CD4-positive, alpha-beta T cell (primary cell): ENCODE measurements around the gene PDE7B. TPM values are rescaled to one million over a fixed set of nuclear protein-coding genes. Genes with fewer than 3 reads are reported as not detected.

Source experiments
- ATAC-seq: fragments of 200-7000 bp; cut with Tn5 transposase; one replicate; pipeline ENCODE4 v1.10.0; 2022; ENCODE audit warnings: mild to moderate bottlenecking; ENCODE audit not compliant: poor library complexity
- CTCF ChIA-PET: fragments of 350-600 bp; sonication (Branson Sonifier 250); formaldehyde crosslinking; loops from one replicate; lab custom pipeline; 2021; ENCODE audit warnings: antibody characterized with exemption, inconsistent platforms; lab: Charles Lee
- POLR2A ChIA-PET: fragments of 350-600 bp; sonication (Branson Sonifier 250); formaldehyde crosslinking; loops from one replicate; lab custom pipeline; 2021; ENCODE audit warnings: antibody characterized with exemption, inconsistent platforms; lab: Charles Lee
- DNase-seq, 14 experiments: peaks; one replicate each; pipeline ENCODE4 v3.0.0-alpha.2; 2013 to 2020; ENCODE audit warnings: mixed read lengths in 2 of 14
- H3K27ac ChIP-seq, 2 donors: one replicate each; pipeline versions ENCODE4 v1.5.1 to v1.7.0; 2013; ENCODE audit warnings: low read length in 2 of 2, low read depth in 1 of 2, mild to moderate bottlenecking in 1 of 2
- H3K27me3 ChIP-seq, 2 experiments: 1 replicate in 1 of 2; 2 replicates in 1 of 2; pipeline versions ENCODE4 v1.6.1 to v1.7.0; 2013; ENCODE audit warnings: low read length in 2 of 2, control low read depth in 1 of 2, mild to moderate bottlenecking in 1 of 2, moderate library complexity in 1 of 2; ENCODE audit not compliant: insufficient read depth in 2 of 2, control insufficient read depth in 1 of 2
- H3K36me3 ChIP-seq: one replicate; pipeline ENCODE4 v1.6.1; 2013; ENCODE audit warnings: low read length, control low read depth; ENCODE audit not compliant: insufficient read depth
- H3K4me1 ChIP-seq: one replicate; pipeline ENCODE4 v1.6.1; 2013; ENCODE audit warnings: low read length, control low read depth; ENCODE audit not compliant: insufficient read depth
- H3K4me3 ChIP-seq: one replicate; pipeline ENCODE4 v1.5.1; 2013; ENCODE audit warnings: mild to moderate bottlenecking, low read length, moderate library complexity
- H3K9me3 ChIP-seq, 2 experiments: 1 replicate in 1 of 2; 2 replicates in 1 of 2; pipeline versions ENCODE4 v1.6.1 to v1.7.0; 2013; ENCODE audit warnings: low read length in 2 of 2, mild to moderate bottlenecking in 2 of 2, control low read depth in 1 of 2, moderate library complexity in 1 of 2; ENCODE audit not compliant: control insufficient read depth in 1 of 2, insufficient read depth in 1 of 2
- H3K27ac Mint-ChIP-seq: one replicate; pipeline ENCODE4 v1.8.0; 2020; ENCODE audit warnings: mixed read lengths
- H3K27me3 Mint-ChIP-seq: one replicate; pipeline ENCODE4 v1.8.0; 2021; ENCODE audit warnings: mixed read lengths
- H3K36me3 Mint-ChIP-seq: one replicate; pipeline ENCODE4 v1.8.0; 2021; ENCODE audit warnings: low read depth, mixed read lengths
- H3K4me1 Mint-ChIP-seq: one replicate; pipeline ENCODE4 v1.8.0; 2021; ENCODE audit warnings: low read depth, mixed read lengths
- H3K4me3 Mint-ChIP-seq: one replicate; pipeline ENCODE4 v1.8.0; 2020; ENCODE audit warnings: mild to moderate bottlenecking, mixed read lengths
- H3K9me3 Mint-ChIP-seq: one replicate; pipeline ENCODE4 v1.8.0; 2020; ENCODE audit warnings: mixed read lengths
- CTCF ChIP-seq: fragments of 200-600 bp; IDR thresholded peaks from one replicate; pipeline ENCODE4 v1.8.0; 2022; ENCODE audit warnings: antibody characterized with exemption, mild to moderate bottlenecking
- intact Hi-C, 2 experiments: fragments of 100-400 bp; cut with DNase I in 1 of 2; cut with micrococcal nuclease in 1 of 2; formaldehyde crosslinking; loops; one replicate each; pipeline versions ENCODE4 v1.15.1 to v1.9.0; 2023 to 2025; cut with DNase I, micrococcal nuclease
- total RNA-seq, 174 experiments: library from RNA in 2 of 174; stranded (reverse) in 2 of 174; gene quantifications; one replicate each; pipeline ENCODE4 v1.2.3 and lab custom pipeline; 2021 to 2026

PDE7B gene
- total RNA-seq, 2 experiments from 2014 or later = 0.25 to 0.34 TPM

DNA sequence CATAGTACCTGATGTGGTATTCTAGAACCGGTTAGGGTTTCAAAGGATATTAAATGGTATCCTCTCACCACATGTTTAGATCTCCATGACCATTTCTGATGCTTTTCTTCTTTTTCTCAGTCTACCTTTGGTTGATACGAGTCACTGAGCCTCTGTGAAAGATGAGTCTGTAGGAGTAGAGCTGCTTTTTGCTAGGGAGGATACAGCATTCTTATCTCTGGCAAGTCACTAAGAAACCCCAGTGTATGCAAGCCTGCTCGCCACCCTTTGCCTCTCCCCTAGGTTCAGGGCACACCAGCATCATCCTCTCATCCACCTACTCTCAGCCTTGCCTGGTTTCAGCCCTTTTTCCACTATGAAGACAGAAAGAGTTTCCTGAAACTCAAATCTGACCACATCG is 308.7 kb downstream of the PDE7B start:
- Mint-ChIP-seq H3K36me3 (no peaks in the 10 kb centered on the region), H3K4me3 (no peak overlapping the region), H3K4me1 (no peaks in the 10 kb centered on the region), H3K9me3 (peaks cover 5% of the 10 kb centered on the region), H3K27ac (no peak overlapping the region), H3K27me3 (no peaks in the 10 kb centered on the region)
- Histone ChIP-seq H3K36me3 (no peaks in the 10 kb centered on the region), H3K27ac (no peak overlapping the region), H3K4me3 (no peak overlapping the region), H3K27me3 (no peaks in the 10 kb centered on the region), H3K4me1 (no peaks in the 10 kb centered on the region), H3K9me3 (peaks cover 0 to 4% of the 10 kb centered on the region in 2 experiments)
- DNase-seq (no peak), ATAC-seq (no peak)
- no peak for TF ChIP-seq CTCF
- ChIA-PET POLR2A (no interaction called here), CTCF (no interaction called here)
- intact Hi-C loops = no loop called here

- no peak for ATAC-seq
- CTCF ChIA-PET = no interaction called here
- Mint-ChIP-seq H3K27me3 (no peaks in the 10 kb centered on the region), H3K9me3 (peaks cover 5% of the 10 kb centered on the region), H3K4me1 (no peaks in the 10 kb centered on the region), H3K27ac (no peak overlapping the region), H3K4me3 (no peak overlapping the region), H3K36me3 (no peaks in the 10 kb centered on the region)
- TF ChIP-seq CTCF = no peak
- no peak for DNase-seq
- Histone ChIP-seq H3K4me3 (no peak overlapping the region), H3K27ac (no peak overlapping the region), H3K4me1 (no peaks in the 10 kb centered on the region), H3K27me3 (no peaks in the 10 kb centered on the region), H3K9me3 (peaks cover 0 to 4% of the 10 kb centered on the region in 2 experiments), H3K36me3 (no peaks in the 10 kb centered on the region)
- intact Hi-C loops = no loop called here
- POLR2A ChIA-PET = no interaction called here
Observed at GRCh38 chr6:136161950-136162349, 310.4 kb downstream of the PDE7B start.

DNA sequence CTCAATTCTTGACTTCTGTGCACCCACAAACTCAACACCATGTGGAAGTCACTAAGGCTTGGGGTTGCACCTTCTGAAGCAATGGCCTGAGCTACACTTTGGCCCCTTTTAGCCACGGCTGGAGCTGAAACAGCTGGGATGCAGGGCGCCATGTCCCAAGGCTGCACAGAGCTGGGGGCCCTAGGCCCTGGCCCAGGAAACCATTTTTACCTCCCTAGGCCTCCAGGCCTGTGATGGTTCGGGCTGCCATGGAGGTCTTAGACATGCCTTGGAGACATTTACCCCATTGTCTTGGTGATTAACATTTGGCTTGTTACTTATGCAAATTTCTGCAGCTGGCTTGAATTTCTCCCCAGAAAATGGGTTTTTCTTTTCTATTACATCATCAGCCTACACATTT is 311.8 kb downstream of the PDE7B start:
- Mint-ChIP-seq H3K36me3 (no peaks in the 10 kb centered on the region), H3K4me3 (no peak overlapping the region), H3K27me3 (no peaks in the 10 kb centered on the region), H3K27ac (no peak overlapping the region), H3K4me1 (no peaks in the 10 kb centered on the region), H3K9me3 (peaks cover 5% of the 10 kb centered on the region)
- intact Hi-C loops = no loop called here
- Histone ChIP-seq H3K36me3 (no peaks in the 10 kb centered on the region), H3K27me3 (no peaks in the 10 kb centered on the region), H3K9me3 (peaks cover 0 to 4% of the 10 kb centered on the region in 2 experiments), H3K4me3 (no peak overlapping the region), H3K4me1 (no peaks in the 10 kb centered on the region), H3K27ac (no peak overlapping the region)
- ATAC-seq (no peak), DNase-seq (no peak)
- POLR2A ChIA-PET = no interaction called here
- CTCF ChIA-PET = no interaction called here
- TF ChIP-seq CTCF = no peak
